ENCODE measurements around the gene PTPN3. TPM values are rescaled to one million over a fixed set of nuclear protein-coding genes. Genes with fewer than 3 reads are reported as not detected.

The PTPN3 gene
- total RNA-seq, 1 experiment from 2014 or later: 25.0 TPM

- CTCF ChIA-PET: interaction anchor here (1.0 to 1.5 kb wide), 3 partner anchors 19 to 151 kb away, joined by 3 to 10 read pairs (median 4); no protein-coding TSS in a partner anchor
- Mint-ChIP-seq H3K9me3 (ENCODE audit: low read depth, unreplicated experiment) (no peaks in the 10 kb centered on the region), H3K4me1 (ENCODE audit: low read depth, unreplicated experiment) (peaks cover 26% of the 10 kb centered on the region), H3K27me3 (ENCODE audit: unreplicated experiment) (no peaks in the 10 kb centered on the region), H3K4me3 (ENCODE audit: low read depth, unreplicated experiment) (peak overlapping the region; percentile 72), H3K36me3 (ENCODE audit: insufficient read depth, unreplicated experiment) (peaks cover 39% of the 10 kb centered on the region), H3K27ac (ENCODE audit: unreplicated experiment) (peak overlapping the region; percentile 71)
- no peak for DNase-seq
- TF ChIP-seq CTCF (IDR thresholded peaks at IDR 0.05; ENCODE audit: unreplicated experiment): no peak
- BruUV-seq (replicated peaks): no TSS peak
- intact Hi-C loops (cut with micrococcal nuclease; ENCODE audit: unreplicated experiment): loop anchor here (2.0 kb wide), 1 partner anchor 20 kb away; no protein-coding TSS in a partner anchor
These were observed 1.3 kb downstream of the PTPN3 start for GRCh38 chr9:109496841-109497225.

GRCh38 chr9:109496218-109496617 lies 1.9 kb downstream of the PTPN3 start:
- Mint-ChIP-seq H3K4me1 (ENCODE audit: low read depth, unreplicated experiment) (peaks cover 32% of the 10 kb centered on the region), H3K9me3 (ENCODE audit: low read depth, unreplicated experiment) (no peaks in the 10 kb centered on the region), H3K36me3 (ENCODE audit: insufficient read depth, unreplicated experiment) (peaks cover 45% of the 10 kb centered on the region), H3K4me3 (ENCODE audit: low read depth, unreplicated experiment) (peak overlapping the region; percentile 72), H3K27me3 (ENCODE audit: unreplicated experiment) (no peaks in the 10 kb centered on the region), H3K27ac (ENCODE audit: unreplicated experiment) (peak overlapping the region; percentile 71)
- BruUV-seq (replicated peaks): TSS peak; percentile 36
- no peak for TF ChIP-seq CTCF (IDR thresholded peaks at IDR 0.05; ENCODE audit: unreplicated experiment)
- intact Hi-C loops (cut with micrococcal nuclease; ENCODE audit: unreplicated experiment): loop anchor here (2.0 kb wide), 1 partner anchor 19 kb away; no protein-coding TSS in a partner anchor
- DNase-seq: no peak
- CTCF ChIA-PET: interaction anchor here (1.1 to 1.5 kb wide), 4 partner anchors 19 to 151 kb away, joined by 3 to 8 read pairs (median 4); no protein-coding TSS in a partner anchor

GRCh38 chr9:109493648-109494047 lies 4.5 kb downstream of the PTPN3 start:
- peaks cover 30% of the 10 kb centered on the region for H3K36me3 Mint-ChIP-seq (ENCODE audit: insufficient read depth, unreplicated experiment)
- peaks cover 41% of the 10 kb centered on the region for H3K4me1 Mint-ChIP-seq (ENCODE audit: low read depth, unreplicated experiment)
- no peak overlapping the region for H3K4me3 Mint-ChIP-seq (ENCODE audit: low read depth, unreplicated experiment)
- no peak for TF ChIP-seq CTCF (IDR thresholded peaks at IDR 0.05; ENCODE audit: unreplicated experiment)
- no peaks in the 10 kb centered on the region for H3K27me3 Mint-ChIP-seq (ENCODE audit: unreplicated experiment)
- intact Hi-C loops (cut with micrococcal nuclease; ENCODE audit: unreplicated experiment): no loop called here
- no peaks in the 10 kb centered on the region for H3K9me3 Mint-ChIP-seq (ENCODE audit: low read depth, unreplicated experiment)
- no peak for DNase-seq
- no peak overlapping the region for H3K27ac Mint-ChIP-seq (ENCODE audit: unreplicated experiment)
- no TSS peak for BruUV-seq (replicated peaks)
- CTCF ChIA-PET: no interaction called here

- H3K4me3 Mint-ChIP-seq (ENCODE audit: low read depth, unreplicated experiment): no peak overlapping the region
- no peaks in the 10 kb centered on the region for H3K27me3 Mint-ChIP-seq (ENCODE audit: unreplicated experiment)
- CTCF ChIA-PET: interaction anchor here (1.1 kb wide), 1 partner anchor 9 kb away, joined by 3 read pairs; no protein-coding TSS in a partner anchor
- BruUV-seq (replicated peaks): no TSS peak
- no peak for DNase-seq
- no peaks in the 10 kb centered on the region for H3K9me3 Mint-ChIP-seq (ENCODE audit: low read depth, unreplicated experiment)
- TF ChIP-seq CTCF (IDR thresholded peaks at IDR 0.05; ENCODE audit: unreplicated experiment): no peak
- no peak overlapping the region for H3K27ac Mint-ChIP-seq (ENCODE audit: unreplicated experiment)
- intact Hi-C loops (cut with micrococcal nuclease; ENCODE audit: unreplicated experiment): no loop called here
- peaks cover 52% of the 10 kb centered on the region for H3K4me1 Mint-ChIP-seq (ENCODE audit: low read depth, unreplicated experiment)
- H3K36me3 Mint-ChIP-seq (ENCODE audit: insufficient read depth, unreplicated experiment): peaks cover 16% of the 10 kb centered on the region
These were observed 6.5 kb downstream of the PTPN3 start for GRCh38 chr9:109491590-109491989.
